GM12878 (cell line): ENCODE results near the gene SMOC2.
"Not testable (repeated sequence)": the region's sequence is repeated elsewhere in the genome, so short reads cannot be mapped to it uniquely, and the experiment has no call there.

ENCODE experiments used
- BRCA1 ChIP-seq: IDR thresholded peaks from 2 replicates; pipeline ENCODE4 v1.6.1; 2011; ENCODE audit warnings: low read depth, low read length, improper control_type of control experiment
- ETV6 ChIP-seq, 2 experiments: fragments of 450-650 bp in 1 of 2; IDR thresholded peaks in 1 of 2; conservative IDR thresholded peaks in 1 of 2; 2 replicates each; pipeline ENCODE4 v1.6.1; 2014; ENCODE audit warnings: antibody characterized with exemption in 1 of 2, borderline replicate concordance in 1 of 2, low read depth in 1 of 2, mild to moderate bottlenecking in 1 of 2, moderate library complexity in 1 of 2
- JUND ChIP-seq: IDR thresholded peaks from 2 replicates; pipeline ENCODE4 v1.6.1; 2012; ENCODE audit warnings: low read depth, mild to moderate bottlenecking, low read length, improper control_type of control experiment, moderate library complexity
- POLR2A ChIP-seq: IDR thresholded peaks from 2 replicates; pipeline ENCODE4 v1.6.1; 2011; ENCODE audit warnings: low read depth, mild to moderate bottlenecking, low read length
- TCF3 ChIP-seq: IDR thresholded peaks from 2 replicates; pipeline ENCODE4 v1.6.1; 2012; ENCODE audit warnings: low read depth, mild to moderate bottlenecking, low read length, borderline replicate concordance; ENCODE audit not compliant: insufficient read depth
- USF2 ChIP-seq: IDR thresholded peaks from 2 replicates; pipeline ENCODE4 v1.6.1; 2011; ENCODE audit warnings: low read depth, low read length, improper control_type of control experiment, borderline replicate concordance
- TF ChIP-seq, protein P1 (sequence below): IDR thresholded peaks from 2 replicates; pipeline ENCODE4 v1.6.1; 2012; ENCODE audit warnings: low read depth, low read length, improper control_type of control experiment
- TF ChIP-seq, protein P2 (sequence below), 3 experiments: IDR thresholded peaks in 2 of 3; conservative IDR thresholded peaks in 1 of 3; 2 replicates each; pipeline ENCODE4 v1.5.1; 2011; ENCODE audit warnings: low read depth in 3 of 3, low read length in 3 of 3, mild to moderate bottlenecking in 3 of 3, control low read depth in 2 of 3, moderate library complexity in 2 of 3, inconsistent platforms in 1 of 3, mixed read lengths in 1 of 3; ENCODE audit not compliant: control insufficient read depth in 2 of 3, insufficient read depth in 1 of 3; ENCODE audit errors: extremely low read depth in 1 of 3
- TF ChIP-seq, protein P3 (sequence below): fragments of 450-650 bp; IDR thresholded peaks from 2 replicates; pipeline ENCODE4 v1.6.1; 2017; ENCODE audit warnings: antibody characterized with exemption, mild to moderate bottlenecking, moderate library complexity
- TF ChIP-seq, protein P4 (sequence below): fragments of 450-650 bp; IDR thresholded peaks from 2 replicates; pipeline ENCODE4 v1.6.1; 2014; ENCODE audit warnings: mild to moderate bottlenecking

DNA sequence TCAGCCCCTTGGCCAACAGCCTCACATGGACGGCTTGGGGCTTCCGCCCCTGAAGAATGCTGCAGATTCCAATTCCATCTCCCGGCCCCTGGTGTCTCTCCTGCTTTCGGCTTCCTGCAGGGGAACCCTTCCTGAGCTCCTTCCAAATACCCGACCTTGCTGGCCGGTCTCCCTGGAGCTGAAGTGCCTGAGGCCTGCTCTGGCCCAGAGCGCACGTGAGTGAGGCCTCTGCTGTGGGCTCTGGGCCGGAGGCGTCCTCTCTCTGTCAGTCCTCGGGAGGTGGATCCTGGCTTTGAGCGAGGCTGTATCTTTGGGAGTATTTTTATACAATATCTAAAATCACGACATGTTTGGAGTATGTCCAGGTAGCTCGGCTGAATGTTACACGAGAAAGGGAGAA lies 253.8 kb downstream of the SMOC2 start:
- TF ChIP-seq POLR2A; BRCA1; ETV6 (conservative IDR thresholded peaks at IDR 0.05 in 1 of 2, IDR thresholded peaks at IDR 0.05 in 1 of 2; ENCODE audit: borderline replicate concordance in 1 of 2, low read depth in 1 of 2); TCF3; USF2; JUND: not testable (repeated sequence)
- TF ChIP-seq, protein P1, sequence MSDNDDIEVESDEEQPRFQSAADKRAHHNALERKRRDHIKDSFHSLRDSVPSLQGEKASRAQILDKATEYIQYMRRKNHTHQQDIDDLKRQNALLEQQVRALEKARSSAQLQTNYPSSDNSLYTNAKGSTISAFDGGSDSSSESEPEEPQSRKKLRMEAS, result not testable (repeated sequence)
- TF ChIP-seq, protein P2, sequence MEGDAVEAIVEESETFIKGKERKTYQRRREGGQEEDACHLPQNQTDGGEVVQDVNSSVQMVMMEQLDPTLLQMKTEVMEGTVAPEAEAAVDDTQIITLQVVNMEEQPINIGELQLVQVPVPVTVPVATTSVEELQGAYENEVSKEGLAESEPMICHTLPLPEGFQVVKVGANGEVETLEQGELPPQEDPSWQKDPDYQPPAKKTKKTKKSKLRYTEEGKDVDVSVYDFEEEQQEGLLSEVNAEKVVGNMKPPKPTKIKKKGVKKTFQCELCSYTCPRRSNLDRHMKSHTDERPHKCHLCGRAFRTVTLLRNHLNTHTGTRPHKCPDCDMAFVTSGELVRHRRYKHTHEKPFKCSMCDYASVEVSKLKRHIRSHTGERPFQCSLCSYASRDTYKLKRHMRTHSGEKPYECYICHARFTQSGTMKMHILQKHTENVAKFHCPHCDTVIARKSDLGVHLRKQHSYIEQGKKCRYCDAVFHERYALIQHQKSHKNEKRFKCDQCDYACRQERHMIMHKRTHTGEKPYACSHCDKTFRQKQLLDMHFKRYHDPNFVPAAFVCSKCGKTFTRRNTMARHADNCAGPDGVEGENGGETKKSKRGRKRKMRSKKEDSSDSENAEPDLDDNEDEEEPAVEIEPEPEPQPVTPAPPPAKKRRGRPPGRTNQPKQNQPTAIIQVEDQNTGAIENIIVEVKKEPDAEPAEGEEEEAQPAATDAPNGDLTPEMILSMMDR (IDR thresholded peaks at IDR 0.05 in 2 of 3, conservative IDR thresholded peaks at IDR 0.05 in 1 of 3; ENCODE audit: control insufficient read depth in 2 of 3, extremely low read depth in 1 of 3, insufficient read depth in 1 of 3, low read depth in 3 of 3, low read length in 3 of 3), result not testable (repeated sequence)
- TF ChIP-seq, protein P3, sequence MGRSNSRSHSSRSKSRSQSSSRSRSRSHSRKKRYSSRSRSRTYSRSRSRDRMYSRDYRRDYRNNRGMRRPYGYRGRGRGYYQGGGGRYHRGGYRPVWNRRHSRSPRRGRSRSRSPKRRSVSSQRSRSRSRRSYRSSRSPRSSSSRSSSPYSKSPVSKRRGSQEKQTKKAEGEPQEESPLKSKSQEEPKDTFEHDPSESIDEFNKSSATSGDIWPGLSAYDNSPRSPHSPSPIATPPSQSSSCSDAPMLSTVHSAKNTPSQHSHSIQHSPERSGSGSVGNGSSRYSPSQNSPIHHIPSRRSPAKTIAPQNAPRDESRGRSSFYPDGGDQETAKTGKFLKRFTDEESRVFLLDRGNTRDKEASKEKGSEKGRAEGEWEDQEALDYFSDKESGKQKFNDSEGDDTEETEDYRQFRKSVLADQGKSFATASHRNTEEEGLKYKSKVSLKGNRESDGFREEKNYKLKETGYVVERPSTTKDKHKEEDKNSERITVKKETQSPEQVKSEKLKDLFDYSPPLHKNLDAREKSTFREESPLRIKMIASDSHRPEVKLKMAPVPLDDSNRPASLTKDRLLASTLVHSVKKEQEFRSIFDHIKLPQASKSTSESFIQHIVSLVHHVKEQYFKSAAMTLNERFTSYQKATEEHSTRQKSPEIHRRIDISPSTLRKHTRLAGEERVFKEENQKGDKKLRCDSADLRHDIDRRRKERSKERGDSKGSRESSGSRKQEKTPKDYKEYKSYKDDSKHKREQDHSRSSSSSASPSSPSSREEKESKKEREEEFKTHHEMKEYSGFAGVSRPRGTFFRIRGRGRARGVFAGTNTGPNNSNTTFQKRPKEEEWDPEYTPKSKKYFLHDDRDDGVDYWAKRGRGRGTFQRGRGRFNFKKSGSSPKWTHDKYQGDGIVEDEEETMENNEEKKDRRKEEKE, result not testable (repeated sequence)
- TF ChIP-seq, protein P4, sequence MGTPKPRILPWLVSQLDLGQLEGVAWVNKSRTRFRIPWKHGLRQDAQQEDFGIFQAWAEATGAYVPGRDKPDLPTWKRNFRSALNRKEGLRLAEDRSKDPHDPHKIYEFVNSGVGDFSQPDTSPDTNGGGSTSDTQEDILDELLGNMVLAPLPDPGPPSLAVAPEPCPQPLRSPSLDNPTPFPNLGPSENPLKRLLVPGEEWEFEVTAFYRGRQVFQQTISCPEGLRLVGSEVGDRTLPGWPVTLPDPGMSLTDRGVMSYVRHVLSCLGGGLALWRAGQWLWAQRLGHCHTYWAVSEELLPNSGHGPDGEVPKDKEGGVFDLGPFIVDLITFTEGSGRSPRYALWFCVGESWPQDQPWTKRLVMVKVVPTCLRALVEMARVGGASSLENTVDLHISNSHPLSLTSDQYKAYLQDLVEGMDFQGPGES, result not testable (repeated sequence)
